HepG2 (cell line): Measurements from ENCODE around the gene ZMAT2. TPM values are rescaled to one million over a fixed set of nuclear protein-coding genes. Genes with fewer than 3 reads are reported as not detected.

Source experiments
- AKNA ChIP-seq: sonication (generic); formaldehyde crosslinking; IDR thresholded peaks from 2 replicates; pipeline ENCODE4 v1.4.0; 2020; ENCODE audit warnings: missing genetic modification reagents, borderline replicate concordance
- MAFG ChIP-seq: sonication (generic); formaldehyde crosslinking; IDR thresholded peaks from 2 replicates; pipeline ENCODE4 v1.5.1; 2020; ENCODE audit warnings: mild to moderate bottlenecking, missing genetic modification reagents
- MAX ChIP-seq: IDR thresholded peaks from 2 replicates; pipeline ENCODE4 v1.6.1; 2012; ENCODE audit warnings: inconsistent platforms
- MTF1 ChIP-seq: sonication (generic); formaldehyde crosslinking; IDR thresholded peaks from 2 replicates; pipeline ENCODE4 v1.5.0; 2020; ENCODE audit warnings: missing genetic modification reagents
- NR2C2 ChIP-seq: sonication (generic); formaldehyde crosslinking; IDR thresholded peaks from 2 replicates; pipeline ENCODE4 v1.4.0; 2020; ENCODE audit warnings: missing genetic modification reagents, mild to moderate bottlenecking, moderate library complexity, borderline replicate concordance
- PITX1 ChIP-seq: sonication (generic); formaldehyde crosslinking; IDR thresholded peaks from 2 replicates; pipeline ENCODE4 v1.5.1; 2020; ENCODE audit warnings: mild to moderate bottlenecking, missing genetic modification reagents
- TOE1 ChIP-seq: sonication (generic); formaldehyde crosslinking; IDR thresholded peaks from 2 replicates; pipeline ENCODE4 v1.4.0; 2020; ENCODE audit warnings: mild to moderate bottlenecking, missing genetic modification reagents
- ZEB1 ChIP-seq: IDR thresholded peaks from 2 replicates; pipeline ENCODE4 v1.6.1; 2012; ENCODE audit warnings: mild to moderate bottlenecking, low read depth, inconsistent platforms; ENCODE audit not compliant: insufficient replicate concordance
- ZFP36L1 ChIP-seq: sonication (generic); formaldehyde crosslinking; IDR thresholded peaks from 2 replicates; pipeline ENCODE4 v1.8.0; 2022; ENCODE audit warnings: mild to moderate bottlenecking, missing genetic modification reagents, moderate library complexity
- ZKSCAN8 ChIP-seq: IDR thresholded peaks from 2 replicates; pipeline ENCODE4 v1.6.1; 2016; ENCODE audit warnings: borderline replicate concordance, missing genetic modification reagents, missing compliant biosample characterization
- ZNF251 ChIP-seq: sonication (generic); formaldehyde crosslinking; IDR thresholded peaks from 2 replicates; pipeline ENCODE4 v1.9.0; 2021; ENCODE audit warnings: mild to moderate bottlenecking, missing genetic modification reagents
- ZNF292 ChIP-seq: sonication (generic); formaldehyde crosslinking; IDR thresholded peaks from 2 replicates; pipeline ENCODE4 v1.8.1; 2022; ENCODE audit warnings: mild to moderate bottlenecking, low read depth, missing genetic modification reagents, borderline replicate concordance
- ZNF335 ChIP-seq: sonication (generic); formaldehyde crosslinking; IDR thresholded peaks from 2 replicates; pipeline ENCODE4 v1.4.0; 2020; ENCODE audit warnings: missing genetic modification reagents
- ZNF468 ChIP-seq: sonication (generic); formaldehyde crosslinking; IDR thresholded peaks from 2 replicates; pipeline ENCODE4 v1.8.0; 2022; ENCODE audit warnings: mild to moderate bottlenecking, moderate library complexity, missing genetic modification reagents
- ZNF549 ChIP-seq: sonication (generic); formaldehyde crosslinking; IDR thresholded peaks from 2 replicates; pipeline ENCODE4 v1.5.0; 2020; ENCODE audit warnings: missing genetic modification reagents
- ZNF629 ChIP-seq: sonication (generic); formaldehyde crosslinking; conservative IDR thresholded peaks from 2 replicates; pipeline ENCODE4 v1.5.0; 2020; ENCODE audit warnings: missing genetic modification reagents
- polyA plus RNA-seq, 8 experiments: library from polyadenylated mRNA; depleted of rRNA in 3 of 8; stranded (reverse) in 7 of 8; unstranded in 1 of 8; fragments of >200 nt; fragmentation: Illumina TruSeq in 4 of 8; extraction: Trizol in 4 of 8; gene quantifications; 2 replicates each; pipeline versions ENCODE4 v1.2.1 to v1.2.3, GENCODE V29; 2011 to 2016; ENCODE audit warnings: low read depth in 4 of 8, missing spikeins in 1 of 8, mixed read lengths in 1 of 8; ENCODE audit not compliant: insufficient read depth in 1 of 8
- total RNA-seq, 5 experiments: library from RNA; depleted of rRNA; stranded (reverse); fragments of >200 nt; fragmentation: Illumina TruSeq; extraction: Trizol; gene quantifications; 2 replicates each; pipeline ENCODE4 v1.2.3, GENCODE V29; 2016; ENCODE audit warnings: low read depth in 1 of 5
- TF ChIP-seq, protein P1 (sequence below): sonication (generic); formaldehyde crosslinking; IDR thresholded peaks from 2 replicates; pipeline ENCODE4 v1.5.0; 2020; ENCODE audit warnings: mild to moderate bottlenecking, missing genetic modification reagents
- TF ChIP-seq, protein P2 (sequence below): IDR thresholded peaks from 2 replicates; pipeline ENCODE4 v1.6.1; 2016; ENCODE audit warnings: low read depth, control low read depth
- TF ChIP-seq, protein P3 (sequence below): sonication (generic); formaldehyde crosslinking; IDR thresholded peaks from 2 replicates; pipeline ENCODE4 v1.5.0; 2020; ENCODE audit warnings: missing genetic modification reagents

Gene ZMAT2
- total and polyA plus RNA-seq, 2 of the 13 experiments (the other 11 are each of a cell fraction or from before 2014, with no cell fraction given), result 35.4 to 92.8 TPM

DNA sequence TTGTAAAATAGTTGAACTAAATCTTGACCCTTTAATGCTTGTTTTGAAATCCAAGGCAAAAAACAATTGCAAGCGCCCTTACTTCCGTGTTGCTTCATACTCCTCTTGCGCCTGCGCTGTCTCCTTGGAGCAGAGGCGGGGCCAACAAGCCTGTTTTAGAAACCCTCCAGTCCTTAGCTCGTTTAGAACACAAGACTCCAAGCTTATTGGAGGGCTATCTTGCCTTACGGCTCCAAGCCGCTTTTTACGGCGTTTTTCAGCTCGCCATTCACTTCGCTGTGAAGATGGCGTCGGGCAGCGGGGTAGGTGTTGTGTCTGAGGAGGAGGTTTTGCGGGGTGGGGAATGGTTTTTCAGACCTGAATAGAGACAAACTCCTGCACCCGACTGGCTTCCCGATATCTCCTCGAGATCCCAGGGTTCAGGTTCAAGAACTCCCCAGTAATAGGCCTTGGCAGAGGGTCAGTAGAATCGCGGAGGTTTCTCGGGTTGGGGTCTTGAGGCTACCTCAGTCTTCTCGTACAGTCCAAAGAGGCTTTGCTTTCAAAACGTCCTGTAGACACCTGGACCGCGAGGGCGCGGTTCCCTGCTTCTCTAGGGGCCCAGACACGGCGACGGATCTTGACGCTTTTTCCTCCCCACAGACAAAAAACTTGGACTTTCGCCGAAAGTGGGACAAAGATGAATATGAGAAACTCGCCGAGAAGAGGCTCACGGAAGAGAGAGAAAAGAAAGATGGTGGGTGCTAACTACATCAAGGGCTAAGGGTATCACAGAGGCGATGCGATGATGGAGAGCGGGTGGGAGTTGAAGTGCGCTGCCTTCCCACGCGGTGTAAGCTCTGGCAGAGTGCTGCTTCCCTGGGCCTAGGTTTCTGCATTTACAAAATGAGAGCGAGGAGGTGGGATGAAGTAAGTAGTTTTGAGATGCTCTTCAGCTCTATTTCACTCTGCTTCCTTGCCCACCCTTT, at the start of gene ZMAT2 (continued):
- TF ChIP-seq MAFG (CRISPR knock-in tag) (no peak), ZNF251 (CRISPR knock-in tag) (no peak), NR2C2 (CRISPR knock-in tag) (peak; percentile 29; the same call in 1 of the 2 replicates), ZNF549 (CRISPR knock-in tag) (no peak), PITX1 (CRISPR knock-in tag) (no peak; the same call in 1 of the 2 replicates), ZEB1 (peak; percentile 30), AKNA (no peak), MTF1 (CRISPR knock-in tag) (no peak), ZKSCAN8 (CRISPR knock-in tag) (0 out of 2 replicates have a peak, but pooled peaks have one; percentile 19), ZFP36L1 (CRISPR knock-in tag) (no peak), ZNF292 (CRISPR knock-in tag) (no peak; the same call in 1 of the 2 replicates), ZNF468 (no peak), TOE1 (0 out of 2 replicates have a peak, but pooled peaks have one; percentile 65), MAX (peak; percentile 24; the same call in 1 of the 2 replicates), ZNF335 (CRISPR knock-in tag) (peak; percentile 83; the same call in 1 of the 2 replicates), ZNF629 (CRISPR knock-in tag) (no peak)
- TF ChIP-seq, protein P1, sequence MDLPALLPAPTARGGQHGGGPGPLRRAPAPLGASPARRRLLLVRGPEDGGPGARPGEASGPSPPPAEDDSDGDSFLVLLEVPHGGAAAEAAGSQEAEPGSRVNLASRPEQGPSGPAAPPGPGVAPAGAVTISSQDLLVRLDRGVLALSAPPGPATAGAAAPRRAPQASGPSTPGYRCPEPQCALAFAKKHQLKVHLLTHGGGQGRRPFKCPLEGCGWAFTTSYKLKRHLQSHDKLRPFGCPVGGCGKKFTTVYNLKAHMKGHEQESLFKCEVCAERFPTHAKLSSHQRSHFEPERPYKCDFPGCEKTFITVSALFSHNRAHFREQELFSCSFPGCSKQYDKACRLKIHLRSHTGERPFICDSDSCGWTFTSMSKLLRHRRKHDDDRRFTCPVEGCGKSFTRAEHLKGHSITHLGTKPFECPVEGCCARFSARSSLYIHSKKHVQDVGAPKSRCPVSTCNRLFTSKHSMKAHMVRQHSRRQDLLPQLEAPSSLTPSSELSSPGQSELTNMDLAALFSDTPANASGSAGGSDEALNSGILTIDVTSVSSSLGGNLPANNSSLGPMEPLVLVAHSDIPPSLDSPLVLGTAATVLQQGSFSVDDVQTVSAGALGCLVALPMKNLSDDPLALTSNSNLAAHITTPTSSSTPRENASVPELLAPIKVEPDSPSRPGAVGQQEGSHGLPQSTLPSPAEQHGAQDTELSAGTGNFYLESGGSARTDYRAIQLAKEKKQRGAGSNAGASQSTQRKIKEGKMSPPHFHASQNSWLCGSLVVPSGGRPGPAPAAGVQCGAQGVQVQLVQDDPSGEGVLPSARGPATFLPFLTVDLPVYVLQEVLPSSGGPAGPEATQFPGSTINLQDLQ (CRISPR knock-in tag), result no peak
- TF ChIP-seq, protein P2, sequence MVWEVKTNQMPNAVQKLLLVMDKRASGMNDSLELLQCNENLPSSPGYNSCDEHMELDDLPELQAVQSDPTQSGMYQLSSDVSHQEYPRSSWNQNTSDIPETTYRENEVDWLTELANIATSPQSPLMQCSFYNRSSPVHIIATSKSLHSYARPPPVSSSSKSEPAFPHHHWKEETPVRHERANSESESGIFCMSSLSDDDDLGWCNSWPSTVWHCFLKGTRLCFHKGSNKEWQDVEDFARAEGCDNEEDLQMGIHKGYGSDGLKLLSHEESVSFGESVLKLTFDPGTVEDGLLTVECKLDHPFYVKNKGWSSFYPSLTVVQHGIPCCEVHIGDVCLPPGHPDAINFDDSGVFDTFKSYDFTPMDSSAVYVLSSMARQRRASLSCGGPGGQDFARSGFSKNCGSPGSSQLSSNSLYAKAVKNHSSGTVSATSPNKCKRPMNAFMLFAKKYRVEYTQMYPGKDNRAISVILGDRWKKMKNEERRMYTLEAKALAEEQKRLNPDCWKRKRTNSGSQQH (CRISPR knock-in tag), result peak; percentile 66
- TF ChIP-seq, protein P3, sequence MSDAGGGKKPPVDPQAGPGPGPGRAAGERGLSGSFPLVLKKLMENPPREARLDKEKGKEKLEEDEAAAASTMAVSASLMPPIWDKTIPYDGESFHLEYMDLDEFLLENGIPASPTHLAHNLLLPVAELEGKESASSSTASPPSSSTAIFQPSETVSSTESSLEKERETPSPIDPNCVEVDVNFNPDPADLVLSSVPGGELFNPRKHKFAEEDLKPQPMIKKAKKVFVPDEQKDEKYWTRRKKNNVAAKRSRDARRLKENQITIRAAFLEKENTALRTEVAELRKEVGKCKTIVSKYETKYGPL (CRISPR knock-in tag), result no peak
